Mucosa of gallbladder (tissue), 1 donor: ENCODE results near the gene EIF4E1B. TPM values are rescaled to one million over a fixed set of nuclear protein-coding genes. Genes with fewer than 3 reads are reported as not detected.

Experiments used
- DNase-seq: peaks from one replicate; pipeline ENCODE4 v3.0.0-alpha.2; 2020; ENCODE audit warnings: low spot score
- total RNA-seq: library from RNA; stranded (reverse); gene quantifications from one replicate; pipeline ENCODE4 v1.2.1, GENCODE V29; 2021
- donor health status: DM: no; HTN: no; CAD: no.

EIF4E1B gene
- total RNA-seq, 1 donor from 2014 or later = not detected

- no peak for DNase-seq
These were observed 60.4 kb downstream of the EIF4E1B start for GRCh38 chr5:176690911-176691310.

GRCh38 chr5:176691524-176691923 lies 61.0 kb downstream of the EIF4E1B start:
- DNase-seq = no peak

- DNase-seq = no peak
These were observed 61.9 kb downstream of the EIF4E1B start for GRCh38 chr5:176692326-176692725.

- DNase-seq = peak; percentile 36
These were observed 62.5 kb downstream of the EIF4E1B start for GRCh38 chr5:176692839-176693476.

- no peak for DNase-seq
These were observed 63.0 kb downstream of the EIF4E1B start for GRCh38 chr5:176693477-176693851.

GRCh38 chr5:176694146-176694545 lies 63.7 kb downstream of the EIF4E1B start:
- DNase-seq = no peak

GRCh38 chr5:176694631-176695030 lies 64.2 kb downstream of the EIF4E1B start:
- DNase-seq = no peak

GRCh38 chr5:176695073-176695472 lies 64.6 kb downstream of the EIF4E1B start:
- DNase-seq = no peak

Other genes starting within 250 kb of the EIF4E1B start
- gene NOP16, start 242.1 kb upstream of the EIF4E1B start, total RNA-seq = 10.1 TPM
- 125 TPM for gene HIGD2A, start 241.9 kb upstream of the EIF4E1B start, total RNA-seq
- 119 TPM for gene CLTB, start 214.1 kb upstream of the EIF4E1B start, total RNA-seq
- gene FAF2, start 182.3 kb upstream of the EIF4E1B start, total RNA-seq = 30.2 TPM
- 74.9 TPM for gene RNF44, start 93.3 kb upstream of the EIF4E1B start, total RNA-seq
- 65.7 TPM for gene CDHR2, start 81.3 kb upstream of the EIF4E1B start, total RNA-seq
- gene GPRIN1, start 20.5 kb upstream of the EIF4E1B start, total RNA-seq = 1.1 TPM
- 0.14 TPM for gene SNCB, start 141 bp upstream of the EIF4E1B start, total RNA-seq
- 47.6 TPM for gene TSPAN17, start 16.8 kb downstream of the EIF4E1B start, total RNA-seq
- 0.14 TPM for gene UNC5A, start 179.9 kb downstream of the EIF4E1B start, total RNA-seq